GM12878 (cell line): ENCODE data around the gene DDO. TPM values are rescaled to one million over a fixed set of nuclear protein-coding genes. Genes with fewer than 3 reads are reported as not detected.

Experiments
- ATAC-seq: fragments of 200-7000 bp; cut with Tn5 transposase; 3 replicates; pipeline ENCODE4 v1.9.1; 2020; ENCODE audit warnings: mild to moderate bottlenecking, moderate library complexity
- BruUV-seq: library from RNA; stranded (reverse); fragments of 400-500 nt; replicated peaks from 2 replicates; lab custom pipeline; 2021; lab: Mats Ljungman, UMichigan
- CTCF ChIA-PET: fragments of 300-600 bp; sonication (Branson Sonifier 250); formaldehyde crosslinking; extraction: SDS; loops from one replicate; lab custom pipeline; 2021; ENCODE audit warnings: inconsistent platforms; lab: Yijun Ruan, JAX
- POLR2A ChIA-PET: fragments of 350-600 bp; formaldehyde crosslinking; extraction: SDS; loops from one replicate; lab custom pipeline; 2021; ENCODE audit warnings: inconsistent platforms; lab: Charles Lee
- RAD21 ChIA-PET: fragments of 300-600 bp; sonication (Branson Sonifier 250); formaldehyde crosslinking; loops from one replicate; lab custom pipeline; 2023; ENCODE audit warnings: antibody characterized with exemption; ENCODE audit not compliant: unreplicated experiment; lab: Charles Lee
- SMC1A ChIA-PET: fragments of 300-600 bp; sonication (Branson Sonifier 250); formaldehyde crosslinking; loops from one replicate; lab custom pipeline; 2023; ENCODE audit not compliant: unreplicated experiment, uncharacterized antibody; lab: Charles Lee
- DNase-seq: peaks from one replicate; pipeline ENCODE4 v3.0.0-alpha.2; 2011; ENCODE audit warnings: low read depth, low spot score
- FAIRE-seq: peaks from 3 replicates; lab custom pipeline; 2011; peaks lifted over from hg19 to GRCh38; lab: Jason Lieb, UNC
- H2AFZ ChIP-seq: 2 replicates; pipeline ENCODE4 v1.6.0; 2011; ENCODE audit warnings: low read depth, low read length, control low read depth; ENCODE audit not compliant: control insufficient read depth
- H3K27ac ChIP-seq: 2 replicates; pipeline ENCODE4 v1.5.1; 2011; ENCODE audit warnings: control low read depth; ENCODE audit not compliant: control insufficient read depth, insufficient read depth
- H3K27me3 ChIP-seq, 2 experiments: replicated peaks in 1 of 2; 2 replicates each; pipeline versions ENCODE4 v1.6.0 to v1.6.1; 2011; ENCODE audit warnings: low read length in 1 of 2; ENCODE audit not compliant: control insufficient read depth in 2 of 2, insufficient read depth in 2 of 2
- H3K36me3 ChIP-seq, 2 experiments: 2 replicates each; pipeline ENCODE4 v1.5.1; 2011; ENCODE audit warnings: low read length in 1 of 2; ENCODE audit not compliant: control insufficient read depth in 2 of 2, insufficient read depth in 2 of 2
- H3K4me1 ChIP-seq: 2 replicates; pipeline ENCODE4 v1.6.1; 2011; ENCODE audit warnings: mild to moderate bottlenecking, low read length, moderate library complexity, mixed read lengths; ENCODE audit not compliant: control insufficient read depth, insufficient read depth
- H3K4me2 ChIP-seq: 2 replicates; pipeline ENCODE4 v1.6.0; 2011; ENCODE audit warnings: control low read depth; ENCODE audit not compliant: control insufficient read depth, insufficient read depth
- H3K4me3 ChIP-seq: fragments of 200-600 bp; sonication (generic); 2 replicates; pipeline ENCODE4 v1.5.1; 2016
- H3K79me2 ChIP-seq: 2 replicates; pipeline ENCODE4 v1.6.0; 2011; ENCODE audit warnings: low read length; ENCODE audit not compliant: control insufficient read depth, insufficient read depth
- H3K9ac ChIP-seq: 2 replicates; pipeline ENCODE4 v1.8.0; 2011; ENCODE audit warnings: low read length, control low read depth, mixed read lengths; ENCODE audit not compliant: control insufficient read depth, insufficient read depth
- H3K9me3 ChIP-seq: replicated peaks from 3 replicates; pipeline ENCODE4 v1.5.1; 2011; ENCODE audit warnings: mild to moderate bottlenecking, low read length; ENCODE audit not compliant: control insufficient read depth, insufficient read depth
- H4K20me1 ChIP-seq: 2 replicates; pipeline ENCODE4 v1.6.0; 2011; ENCODE audit not compliant: control insufficient read depth, insufficient read depth
- BACH1 ChIP-seq: fragments of 450-650 bp; IDR thresholded peaks from 2 replicates; pipeline ENCODE4 v1.6.1; 2017; ENCODE audit warnings: mild to moderate bottlenecking, borderline replicate concordance
- BRCA1 ChIP-seq: IDR thresholded peaks from 2 replicates; pipeline ENCODE4 v1.6.1; 2011; ENCODE audit warnings: low read depth, low read length, improper control_type of control experiment
- CHD4 ChIP-seq: fragments of 200-600 bp; sonication (generic); IDR thresholded peaks from 2 replicates; pipeline ENCODE4 v1.6.1; 2016; ENCODE audit warnings: mild to moderate bottlenecking
- ELK1 ChIP-seq: IDR thresholded peaks from 2 replicates; pipeline ENCODE4 v1.6.1; 2012; ENCODE audit warnings: low read depth, low read length, improper control_type of control experiment
- ESRRA ChIP-seq: IDR thresholded peaks from 2 replicates; pipeline ENCODE4 v1.6.1; 2012; ENCODE audit warnings: mild to moderate bottlenecking, low read length, improper control_type of control experiment
- MYB ChIP-seq: fragments of 150-350 bp; IDR thresholded peaks from 2 replicates; pipeline ENCODE4 v1.6.1; 2014; ENCODE audit warnings: mild to moderate bottlenecking, low read depth, low read length, borderline replicate concordance
- PBX3 ChIP-seq: IDR thresholded peaks from 2 replicates; pipeline ENCODE4 v1.6.1; 2011; ENCODE audit warnings: mild to moderate bottlenecking, low read depth, low read length, moderate library complexity; ENCODE audit not compliant: insufficient replicate concordance
- RELB ChIP-seq: fragments of 450-650 bp; IDR thresholded peaks from 2 replicates; pipeline ENCODE4 v1.6.1; 2017; ENCODE audit warnings: low read depth, mild to moderate bottlenecking, moderate library complexity
- SIX5 ChIP-seq: IDR thresholded peaks from 2 replicates; pipeline ENCODE4 v1.6.1; 2011; ENCODE audit warnings: mild to moderate bottlenecking, low read depth, low read length, moderate library complexity; ENCODE audit not compliant: severe bottlenecking
- STAT3 ChIP-seq: IDR thresholded peaks from 2 replicates; pipeline ENCODE4 v1.6.1; 2011; ENCODE audit warnings: low read depth, low read length, improper control_type of control experiment
- ZNF274 ChIP-seq: IDR thresholded peaks from one replicate; pipeline ENCODE4 v1.8.0; 2011; ENCODE audit not compliant: insufficient read length, insufficient read depth
- WGBS: methylation state at CpG from one replicate; pipeline ENCODE4 v1.1.6; 2016; ENCODE audit warnings: low lambda C conversion rate; ENCODE audit not compliant: insufficient replicate concordance, insufficient coverage; ENCODE audit errors: missing lambda C conversion rate; 5-methylcytosine and 5-hydroxymethylcytosine counted together
- in situ Hi-C: fragments of 300-500 bp; cut with MboI; formaldehyde crosslinking; loops from 9 replicates; pipeline ENCODE4 v1.14.3; 2018; ENCODE audit warnings: mixed read lengths
- intact Hi-C: fragments of 100-400 bp; cut with micrococcal nuclease; formaldehyde crosslinking; loops from one replicate; pipeline ENCODE4 v1.14.2; 2022; ENCODE audit not compliant: unreplicated experiment
- polyA plus RNA-seq, 11 experiments: library from polyadenylated mRNA; depleted of rRNA in 4 of 11; unstranded in 6 of 11; stranded (reverse) in 5 of 11; fragments of >200 nt; fragmentation: Nextera tagmentation in 4 of 11; fragmentation: Illumina TruSeq in 1 of 11; extraction: Ambion mirVana in 4 of 11; extraction: Trizol in 1 of 11; gene quantifications; 1 replicate in 1 of 11; 2 replicates in 10 of 11; pipeline versions ENCODE4 v1.2.1 to v1.2.3, GENCODE V29; 2011 to 2016; ENCODE audit warnings: inconsistent platforms in 2 of 11, missing spikeins in 2 of 11, low read depth in 1 of 11
- total RNA-seq, 4 experiments: library from RNA; depleted of rRNA in 3 of 4; stranded (reverse); fragments of >200 nt in 3 of 4; fragmentation: Illumina TruSeq in 1 of 4; extraction: Trizol in 1 of 4; gene quantifications; 2 replicates each; pipeline versions ENCODE4 v1.2.1 to v1.2.3, GENCODE V29; 2013 to 2021

DDO gene
- total and polyA plus RNA-seq, 10 of the 15 experiments (the other 5 are each of a cell fraction or from before 2014, with no cell fraction given): 0.04 to 0.14 (median 0.09) TPM; not detected in 6

- Histone ChIP-seq H3K4me3 (no peak overlapping the region), H3K4me2 (no peak overlapping the region), H3K27me3 (no peaks in the 10 kb centered on the region; a peak in 1 of 4 replicates), H3K9me3 (no peaks in the 10 kb centered on the region), H3K79me2 (no peaks in the 10 kb centered on the region), H3K27ac (no peak overlapping the region), H3K4me1 (no peaks in the 10 kb centered on the region), H3K36me3 (no peaks in the 10 kb centered on the region), H3K9ac (no peak overlapping the region), H2AFZ (no peak overlapping the region), H4K20me1 (no peaks in the 10 kb centered on the region)
- TF ChIP-seq BACH1 (no peak), ZNF274 (no peak), MYB (no peak), SIX5 (no peak), ESRRA (no peak), PBX3 (no peak), CHD4 (no peak), STAT3 (no peak), ELK1 (no peak), BRCA1 (no peak), RELB (no peak)
- POLR2A ChIA-PET: no interaction called here
- no peak for ATAC-seq
- BruUV-seq: no TSS peak
- intact Hi-C loops: no loop called here
- CTCF ChIA-PET: no interaction called here
- WGBS: 48% methylated on average over 3 of the region's 3 CpGs
- RAD21 ChIA-PET: no interaction called here
- no peak for DNase-seq
- SMC1A ChIA-PET: no interaction called here
- in situ Hi-C loops: no loop called here
- FAIRE-seq: no peak
Measured at GRCh38 chr6:110447761-110448160, 32.4 kb upstream of the DDO start.
